SK-N-SH treated with all-trans-retinoic acid at 6 μM for 48 hours (cell line): ENCODE results near the gene KIAA1328.

Experiments
- ATAC-seq: fragments of 200-7000 bp; cut with Tn5 transposase; 3 replicates; pipeline ENCODE4 v1.9.1; 2020; ENCODE audit warnings: mild to moderate bottlenecking, moderate library complexity
- ARNTL ChIP-seq: fragments of 450-650 bp; formaldehyde crosslinking; IDR thresholded peaks from 2 replicates; pipeline ENCODE4 v1.5.0; 2020; ENCODE audit warnings: low read depth, mild to moderate bottlenecking, moderate library complexity, borderline replicate concordance
- BACH2 ChIP-seq: fragments of 250-450 bp; sonication (Bioruptor Pico); IDR thresholded peaks from 2 replicates; pipeline ENCODE4 v1.9.0; 2021; ENCODE audit warnings: mild to moderate bottlenecking, borderline replicate concordance
- CSDC2 ChIP-seq: fragments of 250-450 bp; sonication (Bioruptor Pico); IDR thresholded peaks from 2 replicates; pipeline ENCODE4 v1.5.0; 2020; ENCODE audit warnings: mild to moderate bottlenecking, moderate library complexity
- ESRRG ChIP-seq: fragments of 250-450 bp; sonication (Bioruptor Pico); IDR thresholded peaks from 2 replicates; pipeline ENCODE4 v1.6.1; 2021; ENCODE audit warnings: mild to moderate bottlenecking
- ISL1 ChIP-seq: fragments of 250-450 bp; sonication (Bioruptor Pico); IDR thresholded peaks from 2 replicates; pipeline ENCODE4 v2.1.2; 2022; ENCODE audit warnings: mild to moderate bottlenecking, moderate library complexity
- OSR1 ChIP-seq: fragments of 250-450 bp; sonication (Bioruptor Pico); IDR thresholded peaks from 2 replicates; pipeline ENCODE4 v1.8.0; 2022; ENCODE audit warnings: moderate library complexity, mild to moderate bottlenecking, inconsistent platforms
- RARB ChIP-seq: fragments of 250-450 bp; sonication (Bioruptor Pico); IDR thresholded peaks from 2 replicates; pipeline ENCODE4 v1.8.0; 2021; ENCODE audit warnings: mild to moderate bottlenecking, moderate library complexity
- TCF4 ChIP-seq: fragments of 250-450 bp; sonication (Bioruptor Pico); IDR thresholded peaks from 2 replicates; pipeline ENCODE4 v1.8.0; 2021; ENCODE audit warnings: mild to moderate bottlenecking, moderate library complexity, borderline replicate concordance
- TOX ChIP-seq: fragments of 250-450 bp; sonication (Bioruptor Pico); IDR thresholded peaks from 2 replicates; pipeline ENCODE4 v1.8.0; 2021; ENCODE audit warnings: mild to moderate bottlenecking, moderate library complexity, borderline replicate concordance
- ZC3H10 ChIP-seq: fragments of 250-450 bp; sonication (Bioruptor Pico); IDR thresholded peaks from 2 replicates; pipeline ENCODE4 v1.5.1; 2021; ENCODE audit warnings: mild to moderate bottlenecking, moderate library complexity
- ZFP3 ChIP-seq: fragments of 250-450 bp; sonication (Bioruptor Pico); IDR thresholded peaks from 2 replicates; pipeline ENCODE4 v1.5.0; 2020; ENCODE audit warnings: mild to moderate bottlenecking, moderate library complexity
- ZFP30 ChIP-seq: fragments of 450-650 bp; formaldehyde crosslinking; IDR thresholded peaks from 2 replicates; pipeline ENCODE4 v1.5.0; 2022; ENCODE audit warnings: mild to moderate bottlenecking, moderate library complexity
- ZNF565 ChIP-seq: fragments of 450-650 bp; formaldehyde crosslinking; conservative IDR thresholded peaks from 2 replicates; pipeline ENCODE4 v1.5.0; 2020; ENCODE audit warnings: low read depth, mild to moderate bottlenecking, moderate library complexity
- ZNF70 ChIP-seq: fragments of 450-650 bp; formaldehyde crosslinking; IDR thresholded peaks from 2 replicates; pipeline ENCODE4 v1.5.0; 2020; ENCODE audit warnings: mild to moderate bottlenecking, moderate library complexity
- TF ChIP-seq, protein P1 (sequence below): fragments of 250-450 bp; sonication (Bioruptor Pico); IDR thresholded peaks from 2 replicates; pipeline ENCODE4 v1.5.1; 2020; ENCODE audit warnings: low read depth, mild to moderate bottlenecking, moderate library complexity
- TF ChIP-seq, protein P2 (sequence below): fragments of 250-450 bp; sonication (Bioruptor Pico); IDR thresholded peaks from 2 replicates; pipeline ENCODE4 v1.5.1; 2021; ENCODE audit warnings: mild to moderate bottlenecking, moderate library complexity
- TF ChIP-seq, protein P3 (sequence below): fragments of 250-450 bp; sonication (Bioruptor Pico); IDR thresholded peaks from 2 replicates; pipeline ENCODE4 v1.5.0; 2020; ENCODE audit warnings: mild to moderate bottlenecking, moderate library complexity
- TF ChIP-seq, protein P4 (sequence below): fragments of 250-450 bp; sonication (Bioruptor Pico); IDR thresholded peaks from 2 replicates; pipeline ENCODE4 v1.8.0; 2021; ENCODE audit warnings: low read depth, mild to moderate bottlenecking, moderate library complexity, borderline replicate concordance
- TF ChIP-seq, protein P5 (sequence below): fragments of 250-450 bp; sonication (Bioruptor Pico); IDR thresholded peaks from 2 replicates; pipeline ENCODE4 v1.8.0; 2020; ENCODE audit warnings: mild to moderate bottlenecking, moderate library complexity, borderline replicate concordance

Gene KIAA1328

DNA sequence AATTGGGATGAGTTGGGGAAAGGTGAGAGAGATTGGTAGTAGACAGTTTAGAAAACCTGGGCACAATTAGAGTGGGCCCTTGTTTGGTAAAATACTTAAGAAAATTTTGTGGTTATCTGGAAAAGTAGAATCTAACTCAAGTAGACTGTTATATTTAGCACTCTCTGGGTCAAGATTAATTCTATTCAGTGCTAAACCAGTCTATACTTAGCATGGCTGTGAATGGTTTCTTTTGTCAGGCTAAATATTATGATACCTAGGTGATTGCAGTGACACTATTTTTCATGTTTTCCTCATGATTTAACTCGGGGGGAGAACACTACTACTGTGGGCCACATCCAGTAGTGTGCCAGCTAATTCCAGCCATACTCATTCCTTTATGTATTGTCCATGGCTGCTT lies 58.9 kb downstream of the KIAA1328 start (continued):
- TF ChIP-seq, protein P1, sequence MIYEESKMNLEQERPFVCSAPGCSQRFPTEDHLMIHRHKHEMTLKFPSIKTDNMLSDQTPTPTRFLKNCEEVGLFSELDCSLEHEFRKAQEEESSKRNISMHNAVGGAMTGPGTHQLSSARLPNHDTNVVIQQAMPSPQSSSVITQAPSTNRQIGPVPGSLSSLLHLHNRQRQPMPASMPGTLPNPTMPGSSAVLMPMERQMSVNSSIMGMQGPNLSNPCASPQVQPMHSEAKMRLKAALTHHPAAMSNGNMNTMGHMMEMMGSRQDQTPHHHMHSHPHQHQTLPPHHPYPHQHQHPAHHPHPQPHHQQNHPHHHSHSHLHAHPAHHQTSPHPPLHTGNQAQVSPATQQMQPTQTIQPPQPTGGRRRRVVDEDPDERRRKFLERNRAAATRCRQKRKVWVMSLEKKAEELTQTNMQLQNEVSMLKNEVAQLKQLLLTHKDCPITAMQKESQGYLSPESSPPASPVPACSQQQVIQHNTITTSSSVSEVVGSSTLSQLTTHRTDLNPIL (CRISPR knock-in tag), result no peak
- no peak for TF ChIP-seq ZFP30

DNA sequence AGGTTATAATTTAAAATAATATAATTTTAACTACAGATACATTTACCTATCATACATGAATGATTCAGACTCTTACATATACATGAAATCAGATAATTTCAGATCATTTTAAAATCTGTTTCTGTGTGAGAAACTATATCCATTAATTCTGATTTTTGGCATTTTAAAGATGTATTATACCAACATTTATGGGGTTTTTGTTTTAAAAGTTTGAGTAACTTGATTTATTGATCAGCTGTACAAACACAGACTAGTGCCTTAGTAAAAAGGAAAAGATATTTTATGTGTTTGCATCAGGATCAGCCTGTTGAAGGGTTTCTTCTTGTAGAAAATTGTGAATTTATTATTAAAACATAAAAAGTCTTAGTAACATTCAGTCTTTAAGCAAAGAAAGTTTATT lies 59.9 kb downstream of the KIAA1328 start:
- no peak for TF ChIP-seq ESRRG (CRISPR knock-in tag)
- TF ChIP-seq, protein P2, sequence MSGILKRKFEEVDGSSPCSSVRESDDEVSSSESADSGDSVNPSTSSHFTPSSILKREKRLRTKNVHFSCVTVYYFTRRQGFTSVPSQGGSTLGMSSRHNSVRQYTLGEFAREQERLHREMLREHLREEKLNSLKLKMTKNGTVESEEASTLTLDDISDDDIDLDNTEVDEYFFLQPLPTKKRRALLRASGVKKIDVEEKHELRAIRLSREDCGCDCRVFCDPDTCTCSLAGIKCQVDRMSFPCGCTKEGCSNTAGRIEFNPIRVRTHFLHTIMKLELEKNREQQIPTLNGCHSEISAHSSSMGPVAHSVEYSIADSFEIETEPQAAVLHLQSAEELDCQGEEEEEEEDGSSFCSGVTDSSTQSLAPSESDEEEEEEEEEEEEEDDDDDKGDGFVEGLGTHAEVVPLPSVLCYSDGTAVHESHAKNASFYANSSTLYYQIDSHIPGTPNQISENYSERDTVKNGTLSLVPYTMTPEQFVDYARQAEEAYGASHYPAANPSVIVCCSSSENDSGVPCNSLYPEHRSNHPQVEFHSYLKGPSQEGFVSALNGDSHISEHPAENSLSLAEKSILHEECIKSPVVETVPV, result no peak
- TF ChIP-seq, all 23 proteins: peak for 0

DNA sequence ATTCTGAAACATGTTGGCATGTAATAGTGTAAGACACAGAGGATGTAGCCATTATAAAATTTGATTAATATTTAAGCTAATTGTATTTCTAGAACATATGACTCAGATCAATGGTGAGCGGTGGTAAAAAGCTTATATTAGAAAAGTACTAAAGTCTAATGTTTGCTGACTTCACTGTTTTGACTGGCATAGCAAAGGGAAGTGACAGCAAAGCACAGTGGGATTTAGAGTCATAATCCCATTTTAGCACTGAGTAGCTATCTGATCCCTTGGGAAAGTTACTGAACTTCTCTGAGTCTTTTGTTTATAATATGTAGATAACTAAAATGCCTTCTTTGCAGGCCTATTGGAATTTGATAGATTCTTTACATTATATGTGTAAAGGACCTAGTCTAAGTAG lies 60.4 kb downstream of the KIAA1328 start:
- ATAC-seq, result no peak

More for the DNA sequence above, 59.9 kb downstream of the KIAA1328 start:
- no peak for ATAC-seq

DNA sequence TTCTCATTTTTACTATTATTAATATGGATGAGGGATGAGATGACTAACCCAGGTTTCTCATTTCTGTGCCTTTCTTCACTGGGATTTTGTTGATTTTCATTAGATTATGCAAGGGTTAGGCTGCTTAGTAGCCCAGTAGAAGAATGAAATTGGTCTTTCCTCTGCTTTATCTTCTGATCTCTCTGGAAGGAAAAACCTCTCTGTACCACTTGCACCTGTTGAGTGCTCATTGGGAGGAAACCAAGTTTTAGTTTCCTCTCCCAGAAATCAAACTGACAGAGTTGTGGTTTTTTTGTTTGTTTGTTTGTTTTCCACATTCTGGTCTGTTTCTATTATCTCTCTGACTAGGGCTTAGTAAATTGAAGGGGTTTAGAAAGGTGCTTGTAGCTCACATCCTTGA lies 60.8 kb downstream of the KIAA1328 start:
- ATAC-seq, result no peak
- no peak for TF ChIP-seq ZNF70
- TF ChIP-seq, protein P3, sequence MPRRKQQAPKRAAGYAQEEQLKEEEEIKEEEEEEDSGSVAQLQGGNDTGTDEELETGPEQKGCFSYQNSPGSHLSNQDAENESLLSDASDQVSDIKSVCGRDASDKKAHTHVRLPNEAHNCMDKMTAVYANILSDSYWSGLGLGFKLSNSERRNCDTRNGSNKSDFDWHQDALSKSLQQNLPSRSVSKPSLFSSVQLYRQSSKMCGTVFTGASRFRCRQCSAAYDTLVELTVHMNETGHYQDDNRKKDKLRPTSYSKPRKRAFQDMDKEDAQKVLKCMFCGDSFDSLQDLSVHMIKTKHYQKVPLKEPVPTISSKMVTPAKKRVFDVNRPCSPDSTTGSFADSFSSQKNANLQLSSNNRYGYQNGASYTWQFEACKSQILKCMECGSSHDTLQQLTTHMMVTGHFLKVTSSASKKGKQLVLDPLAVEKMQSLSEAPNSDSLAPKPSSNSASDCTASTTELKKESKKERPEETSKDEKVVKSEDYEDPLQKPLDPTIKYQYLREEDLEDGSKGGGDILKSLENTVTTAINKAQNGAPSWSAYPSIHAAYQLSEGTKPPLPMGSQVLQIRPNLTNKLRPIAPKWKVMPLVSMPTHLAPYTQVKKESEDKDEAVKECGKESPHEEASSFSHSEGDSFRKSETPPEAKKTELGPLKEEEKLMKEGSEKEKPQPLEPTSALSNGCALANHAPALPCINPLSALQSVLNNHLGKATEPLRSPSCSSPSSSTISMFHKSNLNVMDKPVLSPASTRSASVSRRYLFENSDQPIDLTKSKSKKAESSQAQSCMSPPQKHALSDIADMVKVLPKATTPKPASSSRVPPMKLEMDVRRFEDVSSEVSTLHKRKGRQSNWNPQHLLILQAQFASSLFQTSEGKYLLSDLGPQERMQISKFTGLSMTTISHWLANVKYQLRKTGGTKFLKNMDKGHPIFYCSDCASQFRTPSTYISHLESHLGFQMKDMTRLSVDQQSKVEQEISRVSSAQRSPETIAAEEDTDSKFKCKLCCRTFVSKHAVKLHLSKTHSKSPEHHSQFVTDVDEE (CRISPR knock-in tag), result no peak
- TF ChIP-seq RARB (CRISPR knock-in tag), result no peak
- no peak for TF ChIP-seq CSDC2 (CRISPR knock-in tag)
- TF ChIP-seq, protein P2, result no peak
- TF ChIP-seq, protein P4, sequence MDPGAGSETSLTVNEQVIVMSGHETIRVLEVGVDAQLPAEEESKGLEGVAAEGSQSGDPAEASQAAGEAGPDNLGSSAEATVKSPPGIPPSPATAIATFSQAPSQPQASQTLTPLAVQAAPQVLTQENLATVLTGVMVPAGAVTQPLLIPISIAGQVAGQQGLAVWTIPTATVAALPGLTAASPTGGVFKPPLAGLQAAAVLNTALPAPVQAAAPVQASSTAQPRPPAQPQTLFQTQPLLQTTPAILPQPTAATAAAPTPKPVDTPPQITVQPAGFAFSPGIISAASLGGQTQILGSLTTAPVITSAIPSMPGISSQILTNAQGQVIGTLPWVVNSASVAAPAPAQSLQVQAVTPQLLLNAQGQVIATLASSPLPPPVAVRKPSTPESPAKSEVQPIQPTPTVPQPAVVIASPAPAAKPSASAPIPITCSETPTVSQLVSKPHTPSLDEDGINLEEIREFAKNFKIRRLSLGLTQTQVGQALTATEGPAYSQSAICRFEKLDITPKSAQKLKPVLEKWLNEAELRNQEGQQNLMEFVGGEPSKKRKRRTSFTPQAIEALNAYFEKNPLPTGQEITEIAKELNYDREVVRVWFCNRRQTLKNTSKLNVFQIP (CRISPR knock-in tag), result no peak
- TF ChIP-seq TCF4 (CRISPR knock-in tag), result no peak
- no peak for TF ChIP-seq ZNF565 (CRISPR knock-in tag)
- no peak for TF ChIP-seq BACH2 (CRISPR knock-in tag)
- TF ChIP-seq ISL1 (CRISPR knock-in tag), result no peak
- no peak for TF ChIP-seq ZFP3
- TF ChIP-seq ARNTL (CRISPR knock-in tag), result no peak
- no peak for TF ChIP-seq ZC3H10
- TF ChIP-seq, protein P5, sequence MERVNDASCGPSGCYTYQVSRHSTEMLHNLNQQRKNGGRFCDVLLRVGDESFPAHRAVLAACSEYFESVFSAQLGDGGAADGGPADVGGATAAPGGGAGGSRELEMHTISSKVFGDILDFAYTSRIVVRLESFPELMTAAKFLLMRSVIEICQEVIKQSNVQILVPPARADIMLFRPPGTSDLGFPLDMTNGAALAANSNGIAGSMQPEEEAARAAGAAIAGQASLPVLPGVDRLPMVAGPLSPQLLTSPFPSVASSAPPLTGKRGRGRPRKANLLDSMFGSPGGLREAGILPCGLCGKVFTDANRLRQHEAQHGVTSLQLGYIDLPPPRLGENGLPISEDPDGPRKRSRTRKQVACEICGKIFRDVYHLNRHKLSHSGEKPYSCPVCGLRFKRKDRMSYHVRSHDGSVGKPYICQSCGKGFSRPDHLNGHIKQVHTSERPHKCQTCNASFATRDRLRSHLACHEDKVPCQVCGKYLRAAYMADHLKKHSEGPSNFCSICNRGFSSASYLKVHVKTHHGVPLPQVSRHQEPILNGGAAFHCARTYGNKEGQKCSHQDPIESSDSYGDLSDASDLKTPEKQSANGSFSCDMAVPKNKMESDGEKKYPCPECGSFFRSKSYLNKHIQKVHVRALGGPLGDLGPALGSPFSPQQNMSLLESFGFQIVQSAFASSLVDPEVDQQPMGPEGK (CRISPR knock-in tag), result no peak
- TF ChIP-seq OSR1 (CRISPR knock-in tag), result no peak
- TF ChIP-seq, protein P1 (CRISPR knock-in tag), result no peak
- TF ChIP-seq TOX, result no peak

More for the DNA sequence above, 60.4 kb downstream of the KIAA1328 start:
- no peak for TF ChIP-seq ZNF70
- TF ChIP-seq ZC3H10, result no peak
- TF ChIP-seq RARB (CRISPR knock-in tag), result no peak
